Subcutaneous abdominal adipose tissue (tissue), 5 donors: ENCODE results near the gene PIF1.
"Not testable (repeated sequence)": the region's sequence is repeated elsewhere in the genome, so short reads cannot be mapped to it uniquely, and the experiment has no call there.

Experiments
- H3K27ac ChIP-seq: one replicate; pipeline ENCODE4 v1.7.0; 2013; ENCODE audit warnings: low read depth, mild to moderate bottlenecking, inconsistent platforms, low read length, moderate library complexity
- H3K27me3 ChIP-seq, 5 donors: one replicate each; pipeline ENCODE4 v1.7.0; 2013; ENCODE audit warnings: low read length in 5 of 5, inconsistent platforms in 1 of 5; ENCODE audit not compliant: control insufficient read depth in 5 of 5, insufficient read depth in 4 of 5
- H3K36me3 ChIP-seq, 5 donors: one replicate each; pipeline ENCODE4 v1.7.0; 2013; ENCODE audit warnings: low read length in 5 of 5; ENCODE audit not compliant: control insufficient read depth in 5 of 5, insufficient read depth in 5 of 5
- H3K4me1 ChIP-seq, 5 donors: one replicate each; pipeline ENCODE4 v1.7.0; 2013; ENCODE audit warnings: low read length in 5 of 5, mild to moderate bottlenecking in 3 of 5, moderate library complexity in 1 of 5; ENCODE audit not compliant: control insufficient read depth in 5 of 5, insufficient read depth in 5 of 5
- H3K4me3 ChIP-seq, 5 donors: one replicate each; pipeline ENCODE4 v1.7.0; 2013; ENCODE audit warnings: low read length in 5 of 5, low read depth in 1 of 5
- H3K9ac ChIP-seq, 5 donors: one replicate each; pipeline ENCODE4 v1.7.0; 2013; ENCODE audit warnings: low read length in 5 of 5, mild to moderate bottlenecking in 4 of 5, moderate library complexity in 3 of 5
- H3K9me3 ChIP-seq, 5 donors: one replicate each; pipeline ENCODE4 v1.7.0; 2013; ENCODE audit warnings: low read length in 5 of 5; ENCODE audit not compliant: control insufficient read depth in 5 of 5
- donor health status: healthy.
- donor health status: healthy.
- donor health status: healthy.
- donor health status: healthy.
- donor health status: healthy.

Gene PIF1

DNA sequence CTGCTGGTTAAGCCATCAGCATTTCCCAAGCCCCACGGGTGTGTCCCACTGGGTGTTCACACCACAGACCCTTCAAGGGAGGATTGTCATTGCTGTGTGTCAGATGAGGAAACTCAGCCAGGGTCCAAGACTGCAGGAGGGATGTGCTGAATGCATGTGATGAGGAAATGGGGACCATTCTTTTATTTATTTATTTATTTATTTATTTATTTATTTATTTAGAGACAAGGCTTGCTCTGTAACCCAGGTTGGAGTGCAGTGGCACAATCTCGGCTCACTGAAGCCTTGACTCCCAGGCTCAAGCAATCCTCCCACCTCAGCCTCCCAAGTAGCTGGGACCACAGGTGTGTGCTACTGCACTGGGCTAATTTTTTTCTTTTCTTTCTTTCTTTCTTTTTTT, 20.8 kb downstream of the PIF1 start:
- peaks cover 0 to 2% (median 0%) of the 10 kb centered on the region in 5 donors for H3K27me3 ChIP-seq
- H3K36me3 ChIP-seq, result no peaks in the 10 kb centered on the region
- H3K4me1 ChIP-seq, result peaks cover 0 to 9% (median 0%) of the 10 kb centered on the region in 5 donors
- H3K9ac ChIP-seq, result no peak overlapping the region
- no peak overlapping the region for H3K4me3 ChIP-seq
- H3K9me3 ChIP-seq, result no peaks in the 10 kb centered on the region
- H3K27ac ChIP-seq, result no peak overlapping the region

DNA sequence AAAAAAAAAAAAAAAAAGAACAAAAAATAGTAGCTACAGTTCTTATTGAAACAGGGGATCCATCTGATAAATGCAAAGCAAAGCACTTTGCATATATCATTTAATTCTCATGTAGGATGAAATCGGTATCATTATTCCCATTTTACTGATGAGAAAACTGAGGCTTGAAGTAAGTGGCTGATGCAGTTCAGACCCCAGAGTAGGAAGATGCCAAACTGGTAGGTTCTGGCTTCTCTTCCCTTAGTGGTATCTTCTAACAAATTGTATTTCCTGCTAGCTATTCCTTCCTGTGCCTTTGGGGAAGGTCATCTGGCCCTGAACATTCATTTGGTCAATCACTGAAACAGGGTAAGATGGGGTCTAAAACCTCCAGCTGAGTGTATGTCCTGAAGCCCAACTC, 21.9 kb downstream of the PIF1 start:
- H3K9ac ChIP-seq, result no peak overlapping the region
- H3K4me1 ChIP-seq, result peaks cover 0 to 9% (median 0%) of the 10 kb centered on the region in 5 donors
- no peaks in the 10 kb centered on the region for H3K36me3 ChIP-seq
- H3K27ac ChIP-seq, result no peak overlapping the region
- no peaks in the 10 kb centered on the region for H3K9me3 ChIP-seq
- H3K4me3 ChIP-seq, result no peak overlapping the region
- no peaks in the 10 kb centered on the region for H3K27me3 ChIP-seq

DNA sequence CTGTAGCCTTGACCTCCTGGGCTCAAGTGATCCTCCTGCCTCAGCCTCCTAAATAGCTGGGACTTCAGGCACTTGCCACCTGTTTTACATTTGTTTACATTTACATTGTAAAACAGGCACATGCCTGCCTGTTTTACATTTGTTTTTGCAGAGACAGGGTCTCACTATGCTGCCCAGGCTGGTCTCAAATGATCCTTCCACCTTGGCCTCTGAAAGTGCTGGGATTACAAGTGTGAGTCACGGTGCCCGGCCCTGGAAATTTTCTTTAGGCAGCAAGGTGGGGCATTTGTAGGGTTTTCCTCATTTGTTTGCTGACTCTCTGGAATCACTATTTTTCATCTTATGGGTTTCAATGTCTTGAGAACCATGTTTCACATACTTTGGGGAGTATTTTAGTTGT, 25.0 kb downstream of the PIF1 start:
- H3K4me3 ChIP-seq, result no peak overlapping the region
- H3K36me3 ChIP-seq, result no peaks in the 10 kb centered on the region
- H3K27me3 ChIP-seq, result no peaks in the 10 kb centered on the region
- H3K9ac ChIP-seq, result no peak overlapping the region
- H3K4me1 ChIP-seq, result peaks cover 0 to 4% (median 0%) of the 10 kb centered on the region in 5 donors
- no peaks in the 10 kb centered on the region for H3K9me3 ChIP-seq
- H3K27ac ChIP-seq, result no peak overlapping the region

DNA sequence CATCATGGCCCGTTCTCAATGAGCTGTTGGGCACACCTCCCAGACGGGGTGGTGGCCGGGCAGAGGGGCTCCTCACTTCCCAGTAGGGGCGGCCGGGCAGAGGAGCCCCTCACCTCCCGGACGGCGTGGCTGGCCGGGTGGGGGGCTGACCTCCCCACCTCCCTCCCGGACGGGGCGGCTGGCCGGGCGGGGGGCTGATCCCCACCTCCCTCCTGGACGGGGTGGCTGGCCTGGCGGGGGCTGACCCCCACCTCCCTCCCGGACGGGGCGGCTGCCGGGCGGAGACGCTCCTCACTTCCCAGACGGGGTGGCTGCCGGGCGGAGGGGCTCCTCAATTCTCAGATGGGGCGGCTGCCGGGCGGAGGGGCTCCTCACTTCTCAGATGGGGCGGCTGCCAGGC, 26.5 kb downstream of the PIF1 start:
- not testable (repeated sequence) for H3K4me1 ChIP-seq, H3K9ac ChIP-seq, H3K9me3 ChIP-seq, H3K27me3 ChIP-seq, H3K27ac ChIP-seq, H3K36me3 ChIP-seq, H3K4me3 ChIP-seq

DNA sequence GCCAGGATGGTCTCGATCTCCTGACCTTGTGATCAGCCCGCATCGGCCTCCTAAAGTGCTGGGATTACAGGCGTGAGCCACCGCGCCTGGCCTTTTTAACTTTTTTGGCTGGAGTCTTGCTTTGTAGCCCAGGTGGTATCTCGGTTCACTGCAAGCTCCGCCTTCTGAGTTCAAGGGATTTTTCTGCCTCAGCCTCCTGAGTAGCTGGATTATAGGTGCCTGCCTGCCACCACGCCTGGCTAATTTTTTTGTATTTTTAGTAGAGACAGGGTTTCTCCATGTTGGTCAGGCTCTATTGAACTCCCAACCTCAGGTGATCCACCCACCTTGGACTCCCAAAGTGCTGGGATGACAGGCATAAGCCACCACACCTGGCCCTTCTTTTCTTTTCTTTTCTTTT, 29.5 kb downstream of the PIF1 start:
- not testable (repeated sequence) for H3K27me3 ChIP-seq, H3K9ac ChIP-seq, H3K4me1 ChIP-seq, H3K27ac ChIP-seq, H3K36me3 ChIP-seq, H3K9me3 ChIP-seq, H3K4me3 ChIP-seq

DNA sequence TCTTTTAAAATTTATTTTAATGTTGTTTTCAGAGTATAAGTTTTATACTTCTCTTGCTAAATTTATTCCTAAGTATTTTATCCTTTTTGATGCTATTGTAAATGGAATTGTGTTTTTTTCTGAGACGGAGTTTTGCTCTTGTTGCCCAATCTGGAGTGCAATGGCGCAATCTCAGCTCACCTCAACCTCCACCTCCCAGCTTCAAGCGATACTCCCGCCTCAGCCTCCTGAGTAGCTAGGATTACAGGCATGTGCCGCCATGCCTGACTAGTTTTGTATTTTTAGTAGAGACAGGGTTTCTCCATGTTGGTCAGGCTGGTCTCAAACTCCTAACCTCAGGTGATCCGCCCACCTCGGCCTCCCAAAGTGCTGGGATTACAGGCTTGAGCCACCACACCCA, 30.1 kb downstream of the PIF1 start:
- not testable (repeated sequence) for H3K4me1 ChIP-seq, H3K9ac ChIP-seq, H3K27ac ChIP-seq, H3K36me3 ChIP-seq, H3K4me3 ChIP-seq, H3K27me3 ChIP-seq, H3K9me3 ChIP-seq

DNA sequence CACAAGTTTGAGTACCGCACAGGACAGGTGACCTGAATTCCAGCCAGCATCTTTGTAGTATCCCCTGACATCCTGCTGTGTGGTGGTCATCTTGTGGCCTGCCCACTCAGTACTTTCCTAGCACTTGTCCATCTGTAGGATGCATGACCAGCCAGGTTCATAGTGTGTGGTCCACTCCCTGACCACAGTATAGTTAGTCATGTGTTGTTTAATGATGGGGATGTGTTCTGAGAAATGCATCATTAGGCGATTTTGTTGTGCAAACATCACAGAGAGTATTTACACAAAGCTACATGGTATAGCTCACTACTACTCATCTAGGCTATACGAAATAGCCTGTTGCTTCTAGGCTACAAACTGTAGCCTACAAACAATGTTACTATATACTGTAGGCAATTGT, 33.2 kb downstream of the PIF1 start:
- peaks cover 0 to 4% (median 0%) of the 10 kb centered on the region in 5 donors for H3K4me1 ChIP-seq
- H3K9me3 ChIP-seq, result no peaks in the 10 kb centered on the region
- no peaks in the 10 kb centered on the region for H3K36me3 ChIP-seq
- H3K27me3 ChIP-seq, result no peaks in the 10 kb centered on the region
- no peak overlapping the region for H3K4me3 ChIP-seq
- no peak overlapping the region for H3K9ac ChIP-seq
- no peak overlapping the region for H3K27ac ChIP-seq

DNA sequence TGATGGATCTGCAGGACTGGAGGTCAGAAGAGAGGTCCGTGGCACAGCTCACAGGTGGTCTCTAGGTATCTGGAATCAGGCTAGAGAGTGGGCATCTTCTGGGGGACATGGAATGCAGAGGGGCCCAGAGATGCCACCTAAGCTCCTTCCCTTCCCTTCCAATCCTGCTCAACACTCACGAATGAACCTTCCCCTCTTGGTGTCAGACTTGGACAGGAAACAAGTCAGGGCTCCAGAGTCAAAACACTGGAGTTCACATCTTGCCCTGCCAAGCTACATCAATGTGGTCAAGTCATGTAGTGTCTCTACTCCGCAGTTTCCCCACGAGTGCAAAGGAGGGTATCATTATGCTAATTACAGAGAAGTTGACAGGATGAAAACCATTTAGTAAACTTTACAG, 34.0 kb downstream of the PIF1 start:
- Histone ChIP-seq H3K36me3 (no peaks in the 10 kb centered on the region), H3K27ac (no peak overlapping the region), H3K9me3 (no peaks in the 10 kb centered on the region), H3K4me3 (no peak overlapping the region), H3K4me1 (peaks cover 0 to 4% (median 0%) of the 10 kb centered on the region in 5 donors), H3K9ac (no peak overlapping the region), H3K27me3 (no peaks in the 10 kb centered on the region)

DNA sequence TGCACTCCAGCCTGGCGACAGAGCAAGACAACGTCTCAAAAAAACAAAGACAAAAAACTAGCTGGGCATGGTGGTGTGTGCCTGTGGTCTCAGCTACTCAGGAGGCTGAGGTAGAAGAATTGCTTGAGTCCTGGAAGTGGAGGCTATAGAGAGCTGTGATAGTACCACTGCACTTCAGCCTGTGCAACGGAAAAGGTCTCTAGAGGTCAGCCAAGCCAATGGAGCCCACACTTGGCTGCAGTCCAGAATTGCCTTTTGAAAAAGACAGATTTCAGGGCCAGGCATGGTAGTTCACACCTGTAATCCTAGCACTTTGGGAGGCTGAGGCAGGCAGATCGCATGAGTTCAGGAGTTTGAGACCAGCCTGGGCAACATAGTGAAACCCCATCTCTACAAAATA, 41.7 kb downstream of the PIF1 start:
- no peak overlapping the region for H3K9ac ChIP-seq

DNA sequence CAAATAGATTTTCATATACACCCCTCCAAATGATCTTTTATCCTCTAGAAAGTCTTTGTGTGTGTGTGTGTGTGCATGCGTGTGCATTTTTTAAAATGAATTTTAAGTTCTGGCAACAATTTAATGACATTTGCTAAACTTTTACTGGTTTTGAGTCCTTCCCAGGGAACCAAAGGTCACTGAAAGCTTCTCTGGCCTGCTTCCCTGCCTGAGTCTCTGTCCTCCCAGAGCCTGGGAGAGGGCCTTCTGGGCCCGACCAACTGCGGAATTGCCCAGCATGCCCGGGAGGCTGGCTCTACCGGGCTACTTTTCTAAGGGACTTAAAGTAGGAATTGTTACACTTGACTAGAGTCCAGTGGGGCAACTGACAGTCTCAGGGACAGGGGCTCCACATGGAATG, 42.7 kb downstream of the PIF1 start:
- H3K27me3 ChIP-seq, result no peaks in the 10 kb centered on the region
- peaks cover 0 to 16% (median 11%) of the 10 kb centered on the region in 5 donors for H3K4me1 ChIP-seq
- no peak overlapping the region for H3K4me3 ChIP-seq
- H3K36me3 ChIP-seq, result no peaks in the 10 kb centered on the region
- H3K9ac ChIP-seq, result peak overlapping the region in 2 of 5 donors; percentile 48 to 68
- no peaks in the 10 kb centered on the region for H3K9me3 ChIP-seq
- peak overlapping the region; percentile 75 for H3K27ac ChIP-seq

More for the DNA sequence above, 41.7 kb downstream of the PIF1 start:
- H3K9me3 ChIP-seq, result no peaks in the 10 kb centered on the region
- peaks cover 0 to 16% (median 11%) of the 10 kb centered on the region in 5 donors for H3K4me1 ChIP-seq
- H3K36me3 ChIP-seq, result no peaks in the 10 kb centered on the region
- H3K4me3 ChIP-seq, result no peak overlapping the region
- no peak overlapping the region for H3K27ac ChIP-seq
- no peaks in the 10 kb centered on the region for H3K27me3 ChIP-seq

DNA sequence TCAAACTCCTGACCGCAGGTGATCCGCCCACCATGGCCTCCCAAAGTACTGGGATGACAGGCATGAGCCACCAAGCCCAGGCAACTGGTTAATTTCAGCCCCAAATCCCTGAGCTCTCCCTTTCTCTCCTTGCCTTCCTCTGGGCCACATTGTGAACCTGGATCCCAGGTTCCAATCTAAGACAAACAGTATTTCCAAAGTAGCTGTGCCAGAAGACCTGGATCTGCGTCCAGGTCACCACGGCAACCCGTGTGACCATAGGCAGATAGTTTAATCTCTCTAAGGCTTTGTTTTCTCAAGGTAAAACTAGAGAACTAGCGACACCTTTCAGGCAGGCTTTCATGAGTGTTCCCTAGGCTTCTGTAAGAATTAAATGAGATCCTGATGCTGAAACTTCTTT, 44.1 kb downstream of the PIF1 start:
- no peaks in the 10 kb centered on the region for H3K9me3 ChIP-seq
- H3K4me1 ChIP-seq, result peaks cover under 1 to 26% (median 17%) of the 10 kb centered on the region in 5 donors
- no peaks in the 10 kb centered on the region for H3K36me3 ChIP-seq
- H3K27me3 ChIP-seq, result no peaks in the 10 kb centered on the region
- H3K27ac ChIP-seq, result no peak overlapping the region
- H3K9ac ChIP-seq, result no peak overlapping the region
- no peak overlapping the region for H3K4me3 ChIP-seq
